Left hindlimb (tissue), 1 donor: ENCODE data around the gene FAM50B.

ENCODE experiments used
- DNase-seq: peaks from one replicate; pipeline ENCODE4 v3.0.0-alpha.2; 2018

The FAM50B gene

DNA sequence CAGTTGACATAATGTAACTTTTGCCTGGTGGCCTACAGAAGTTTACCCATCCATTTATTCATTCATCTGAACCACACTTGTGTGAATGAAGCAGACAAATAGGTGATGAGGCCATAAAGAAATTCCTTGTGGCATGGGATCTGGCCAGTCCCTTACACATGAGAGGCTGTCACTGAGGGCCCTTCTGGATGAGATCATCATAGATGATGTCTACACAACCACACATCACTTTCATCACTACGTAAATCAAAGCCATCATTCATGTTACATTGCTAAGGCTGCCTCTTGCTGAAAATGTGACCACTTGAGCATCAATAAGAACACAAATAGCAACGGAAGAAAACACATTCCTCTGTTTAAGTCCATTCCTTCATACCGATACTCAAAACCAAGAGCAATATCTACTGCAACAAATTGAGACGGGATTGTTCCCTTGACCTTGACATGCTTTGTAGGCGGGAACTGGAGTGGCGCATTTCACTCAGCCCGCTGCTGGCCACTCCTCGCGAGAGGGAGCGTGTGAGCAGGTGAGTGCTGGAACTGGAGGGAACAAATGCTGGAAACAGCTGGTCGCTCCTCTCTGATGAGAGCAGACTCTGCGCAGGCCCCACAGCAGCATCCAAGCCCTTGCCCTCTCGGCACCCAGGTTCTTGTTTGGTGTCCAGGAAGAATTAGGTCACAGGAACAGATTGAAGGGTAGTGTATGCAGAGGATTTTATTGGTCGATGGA, 49.3 kb downstream of the FAM50B start:
- DNase-seq: no peak

DNA sequence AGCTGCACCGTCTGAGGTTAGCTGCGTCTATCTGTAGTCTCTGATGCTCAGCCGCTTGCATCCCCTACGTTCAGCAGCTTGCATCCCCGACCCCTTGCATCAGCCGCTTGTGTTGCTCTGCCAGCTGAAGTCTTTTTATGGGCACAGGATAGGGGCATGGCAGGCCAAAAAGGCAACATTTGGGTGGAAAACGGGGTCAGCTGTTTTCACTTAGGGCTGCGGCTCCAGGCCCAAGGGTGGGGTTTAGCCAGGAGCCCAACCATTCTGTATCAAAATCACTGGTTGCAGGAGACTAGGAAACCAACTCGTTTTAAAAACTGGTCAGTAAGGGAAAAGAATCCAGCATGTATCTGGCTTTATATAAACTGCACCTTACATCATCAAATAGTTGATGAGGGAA, 49.9 kb downstream of the FAM50B start:
- no peak for DNase-seq

DNA sequence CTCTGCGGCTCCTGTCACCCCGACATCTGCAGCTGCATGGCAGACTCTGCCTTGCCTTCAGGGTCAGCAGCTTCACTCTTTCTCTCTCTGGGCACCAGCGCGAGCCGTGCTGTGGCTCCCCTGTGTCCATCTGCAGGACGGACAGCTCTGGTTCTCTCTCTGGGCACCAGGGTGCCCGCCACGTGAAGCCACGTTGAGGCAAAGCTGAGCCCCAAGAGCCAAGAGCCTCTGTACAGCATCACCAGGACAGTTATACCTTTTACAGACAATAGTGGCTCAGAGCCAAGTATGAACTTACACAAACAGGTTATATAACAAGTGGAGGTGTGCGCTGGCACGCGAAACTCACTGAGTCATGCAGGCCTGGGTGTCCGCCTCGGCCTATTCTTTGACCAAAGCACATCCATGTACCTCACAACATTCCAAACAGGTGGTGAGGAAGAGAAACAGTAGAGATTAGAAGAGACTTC, 50.8 kb downstream of the FAM50B start:
- no peak for DNase-seq
